DOHH2 (cell line): ENCODE data around the gene CHI3L1.

ENCODE experiments used
- H3F3A ChIP-seq: fragments of 200-600 bp; sonication (generic), shearing (Covaris generic); 2 replicates; pipeline ENCODE4 v1.6.0; 2016; ENCODE audit warnings: antibody characterized with exemption, mild to moderate bottlenecking; ENCODE audit not compliant: control insufficient read depth, insufficient read depth
- H3K27ac ChIP-seq: fragments of 200-600 bp; sonication (generic); 2 replicates; pipeline ENCODE4 v1.5.1; 2014; ENCODE audit warnings: low read depth, mild to moderate bottlenecking, low read length, moderate library complexity
- H3K27me3 ChIP-seq: fragments of 200-600 bp; sonication (generic); 2 replicates; pipeline ENCODE4 v1.6.1; 2014; ENCODE audit warnings: mild to moderate bottlenecking, low read length, mixed read lengths; ENCODE audit not compliant: control insufficient read depth
- H3K36me3 ChIP-seq: fragments of 200-600 bp; sonication (generic); 2 replicates; pipeline ENCODE4 v1.6.1; 2014; ENCODE audit warnings: mild to moderate bottlenecking, low read length, moderate library complexity, mixed read lengths; ENCODE audit not compliant: control insufficient read depth
- H3K4me1 ChIP-seq: fragments of 200-600 bp; sonication (generic); 2 replicates; pipeline ENCODE4 v1.6.1; 2014; ENCODE audit warnings: mild to moderate bottlenecking, low read length, mixed read lengths; ENCODE audit not compliant: control insufficient read depth
- H3K4me2 ChIP-seq: fragments of 200-600 bp; sonication (generic); 2 replicates; pipeline ENCODE4 v1.6.0; 2014; ENCODE audit warnings: mild to moderate bottlenecking, low read length, moderate library complexity
- H3K4me3 ChIP-seq: fragments of 200-600 bp; sonication (generic); 2 replicates; pipeline ENCODE4 v1.5.1; 2014; ENCODE audit warnings: mild to moderate bottlenecking, low read length, mixed read lengths
- H3K79me2 ChIP-seq: fragments of 200-600 bp; sonication (generic); 2 replicates; pipeline ENCODE4 v1.6.1; 2014; ENCODE audit warnings: mild to moderate bottlenecking, low read length, mixed read lengths; ENCODE audit not compliant: control insufficient read depth
- H3K9me2 ChIP-seq: fragments of 200-600 bp; sonication (generic); replicated peaks from 2 replicates; pipeline ENCODE4 v1.6.1; 2014; ENCODE audit warnings: mild to moderate bottlenecking, low read length, mixed read lengths; ENCODE audit not compliant: control insufficient read depth
- H3K9me3 ChIP-seq: fragments of 200-600 bp; sonication (generic); 2 replicates; pipeline ENCODE4 v1.6.1; 2014; ENCODE audit warnings: antibody characterized with exemption, low read length, mixed read lengths; ENCODE audit not compliant: control insufficient read depth, insufficient read depth
- H4K20me1 ChIP-seq: fragments of 200-600 bp; sonication (generic); 2 replicates; pipeline ENCODE4 v1.6.0; 2014; ENCODE audit warnings: low read depth, mild to moderate bottlenecking, antibody characterized with exemption, low read length, moderate library complexity; ENCODE audit not compliant: control insufficient read depth, insufficient read depth
- CTCF ChIP-seq: fragments of 200-600 bp; sonication (generic); IDR thresholded peaks from one replicate; pipeline ENCODE4 v1.5.1; 2014; ENCODE audit warnings: antibody characterized with exemption, mild to moderate bottlenecking, low read depth, low read length; ENCODE audit not compliant: poor library complexity, severe bottlenecking
- EZH2phosphoT487 ChIP-seq: fragments of 200-600 bp; sonication (generic); IDR thresholded peaks from 2 replicates; pipeline ENCODE4 v1.6.1; 2017; ENCODE audit warnings: borderline replicate concordance, mild to moderate bottlenecking, antibody characterized with exemption, low read length, moderate library complexity, mixed read lengths

The CHI3L1 gene

GRCh38 chr1:203187689-203188264 is 1.3 kb upstream of the CHI3L1 start:
- H3K79me2 ChIP-seq: no peaks in the 10 kb centered on the region
- no peak overlapping the region for H3K27ac ChIP-seq
- no peaks in the 10 kb centered on the region for H4K20me1 ChIP-seq
- H3K36me3 ChIP-seq: no peaks in the 10 kb centered on the region
- H3K4me2 ChIP-seq: no peak overlapping the region
- no peaks in the 10 kb centered on the region for H3F3A ChIP-seq
- H3K27me3 ChIP-seq: peaks cover 20% of the 10 kb centered on the region
- TF ChIP-seq EZH2phosphoT487: no peak
- TF ChIP-seq CTCF: no peak
- no peaks in the 10 kb centered on the region for H3K9me2 ChIP-seq
- H3K4me1 ChIP-seq: no peaks in the 10 kb centered on the region
- H3K9me3 ChIP-seq: no peaks in the 10 kb centered on the region
- H3K4me3 ChIP-seq: no peak overlapping the region

- no peak overlapping the region for H3K4me3 ChIP-seq
- no peaks in the 10 kb centered on the region for H3K4me1 ChIP-seq
- TF ChIP-seq CTCF (no peak), EZH2phosphoT487 (no peak)
- H4K20me1 ChIP-seq: no peaks in the 10 kb centered on the region
- no peaks in the 10 kb centered on the region for H3K36me3 ChIP-seq
- H3F3A ChIP-seq: no peaks in the 10 kb centered on the region
- H3K9me2 ChIP-seq: no peaks in the 10 kb centered on the region
- no peak overlapping the region for H3K4me2 ChIP-seq
- H3K79me2 ChIP-seq: no peaks in the 10 kb centered on the region
- H3K9me3 ChIP-seq: no peaks in the 10 kb centered on the region
- H3K27ac ChIP-seq: no peak overlapping the region
- H3K27me3 ChIP-seq: peaks cover 20% of the 10 kb centered on the region
Observed at GRCh38 chr1:203187304-203187685, 791 bp upstream of the CHI3L1 start.

- TF ChIP-seq EZH2phosphoT487: no peak
- H3K4me1 ChIP-seq: no peaks in the 10 kb centered on the region
Observed at GRCh38 chr1:203186091-203186445, 436 bp downstream of the CHI3L1 start.

GRCh38 chr1:203185585-203185984 is 919 bp downstream of the CHI3L1 start:
- Histone ChIP-seq H3K4me2 (no peak overlapping the region), H3K27ac (no peak overlapping the region), H3F3A (no peaks in the 10 kb centered on the region), H3K27me3 (peaks cover 20% of the 10 kb centered on the region), H3K79me2 (no peaks in the 10 kb centered on the region), H3K4me1 (no peaks in the 10 kb centered on the region), H3K4me3 (no peak overlapping the region), H3K9me2 (no peaks in the 10 kb centered on the region), H3K36me3 (no peaks in the 10 kb centered on the region), H3K9me3 (no peaks in the 10 kb centered on the region), H4K20me1 (no peaks in the 10 kb centered on the region)
- TF ChIP-seq EZH2phosphoT487: no peak
- TF ChIP-seq CTCF: no peak

More at GRCh38 chr1:203186091-203186445, 436 bp downstream of the CHI3L1 start:
- Histone ChIP-seq H3K9me2 (no peaks in the 10 kb centered on the region), H3K9me3 (no peaks in the 10 kb centered on the region), H4K20me1 (no peaks in the 10 kb centered on the region), H3K4me2 (no peak overlapping the region), H3K36me3 (no peaks in the 10 kb centered on the region), H3K79me2 (no peaks in the 10 kb centered on the region), H3K27me3 (peaks cover 20% of the 10 kb centered on the region), H3K4me3 (no peak overlapping the region), H3K27ac (no peak overlapping the region), H3F3A (no peaks in the 10 kb centered on the region)
